GM12874 (cell line): ENCODE data around the gene ARHGAP4.

ENCODE experiments used
- TF ChIP-seq, protein P1 (sequence below): IDR thresholded peaks from 2 replicates; pipeline ENCODE4 v1.5.1; 2011; ENCODE audit warnings: low read depth, mild to moderate bottlenecking, control low read depth, low read length, moderate library complexity; ENCODE audit not compliant: insufficient read depth

The ARHGAP4 gene

DNA sequence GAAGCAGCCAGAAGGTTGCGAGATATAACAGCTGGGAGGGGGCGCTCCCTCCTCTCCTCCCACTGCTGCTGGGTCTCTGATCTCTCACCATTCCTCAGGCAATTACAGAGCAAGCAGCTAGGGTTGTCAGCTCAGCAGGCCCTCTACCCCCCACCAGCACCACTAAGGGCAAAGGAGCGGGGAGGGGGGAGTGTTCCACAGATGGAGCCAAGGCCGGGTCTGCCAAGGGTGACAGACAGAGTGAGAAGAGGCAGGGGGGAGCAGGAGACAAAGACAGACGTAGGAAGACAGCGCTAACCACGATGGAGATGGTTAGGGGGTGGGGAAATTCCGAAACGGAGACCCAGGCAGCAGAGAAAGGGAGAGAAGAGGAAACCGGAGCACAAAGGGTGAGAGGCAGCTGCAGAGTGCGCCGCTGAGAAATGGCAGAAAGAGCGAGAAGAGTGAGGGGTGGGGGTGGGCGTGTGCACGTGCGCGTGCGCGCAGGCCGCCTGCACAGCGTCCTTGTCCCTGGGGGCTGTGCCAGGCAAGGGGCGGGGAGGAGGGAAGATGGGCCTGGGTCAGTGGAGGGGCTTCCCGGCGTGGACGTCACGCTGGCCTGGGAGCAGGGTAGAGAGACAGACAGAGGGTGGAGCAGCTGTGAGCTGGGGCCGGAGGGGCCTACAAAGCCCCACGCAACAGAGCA lies 47.0 kb downstream of the ARHGAP4 start:
- TF ChIP-seq, protein P1, sequence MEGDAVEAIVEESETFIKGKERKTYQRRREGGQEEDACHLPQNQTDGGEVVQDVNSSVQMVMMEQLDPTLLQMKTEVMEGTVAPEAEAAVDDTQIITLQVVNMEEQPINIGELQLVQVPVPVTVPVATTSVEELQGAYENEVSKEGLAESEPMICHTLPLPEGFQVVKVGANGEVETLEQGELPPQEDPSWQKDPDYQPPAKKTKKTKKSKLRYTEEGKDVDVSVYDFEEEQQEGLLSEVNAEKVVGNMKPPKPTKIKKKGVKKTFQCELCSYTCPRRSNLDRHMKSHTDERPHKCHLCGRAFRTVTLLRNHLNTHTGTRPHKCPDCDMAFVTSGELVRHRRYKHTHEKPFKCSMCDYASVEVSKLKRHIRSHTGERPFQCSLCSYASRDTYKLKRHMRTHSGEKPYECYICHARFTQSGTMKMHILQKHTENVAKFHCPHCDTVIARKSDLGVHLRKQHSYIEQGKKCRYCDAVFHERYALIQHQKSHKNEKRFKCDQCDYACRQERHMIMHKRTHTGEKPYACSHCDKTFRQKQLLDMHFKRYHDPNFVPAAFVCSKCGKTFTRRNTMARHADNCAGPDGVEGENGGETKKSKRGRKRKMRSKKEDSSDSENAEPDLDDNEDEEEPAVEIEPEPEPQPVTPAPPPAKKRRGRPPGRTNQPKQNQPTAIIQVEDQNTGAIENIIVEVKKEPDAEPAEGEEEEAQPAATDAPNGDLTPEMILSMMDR = no peak

DNA sequence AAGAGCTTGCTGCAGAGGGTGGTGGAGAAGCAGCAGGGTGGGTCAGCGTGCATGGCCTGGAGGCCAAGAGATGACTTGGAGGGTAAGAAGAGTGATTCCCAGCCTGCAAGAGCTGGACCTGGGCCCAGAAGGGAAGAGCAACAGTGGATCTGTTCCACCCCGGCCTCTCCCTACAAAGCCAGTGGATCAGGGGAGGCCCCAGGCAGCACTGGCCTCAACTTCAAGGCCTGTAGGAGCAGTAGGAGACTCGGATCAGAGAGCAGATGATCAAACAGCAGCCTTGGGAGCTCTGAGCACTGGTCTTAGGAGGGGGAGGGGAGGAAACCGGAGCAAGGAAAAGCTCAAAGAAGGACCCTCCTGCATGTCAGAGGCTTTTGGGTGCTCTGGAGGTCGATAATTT lies 47.7 kb downstream of the ARHGAP4 start:
- TF ChIP-seq, protein P1 = no peak

DNA sequence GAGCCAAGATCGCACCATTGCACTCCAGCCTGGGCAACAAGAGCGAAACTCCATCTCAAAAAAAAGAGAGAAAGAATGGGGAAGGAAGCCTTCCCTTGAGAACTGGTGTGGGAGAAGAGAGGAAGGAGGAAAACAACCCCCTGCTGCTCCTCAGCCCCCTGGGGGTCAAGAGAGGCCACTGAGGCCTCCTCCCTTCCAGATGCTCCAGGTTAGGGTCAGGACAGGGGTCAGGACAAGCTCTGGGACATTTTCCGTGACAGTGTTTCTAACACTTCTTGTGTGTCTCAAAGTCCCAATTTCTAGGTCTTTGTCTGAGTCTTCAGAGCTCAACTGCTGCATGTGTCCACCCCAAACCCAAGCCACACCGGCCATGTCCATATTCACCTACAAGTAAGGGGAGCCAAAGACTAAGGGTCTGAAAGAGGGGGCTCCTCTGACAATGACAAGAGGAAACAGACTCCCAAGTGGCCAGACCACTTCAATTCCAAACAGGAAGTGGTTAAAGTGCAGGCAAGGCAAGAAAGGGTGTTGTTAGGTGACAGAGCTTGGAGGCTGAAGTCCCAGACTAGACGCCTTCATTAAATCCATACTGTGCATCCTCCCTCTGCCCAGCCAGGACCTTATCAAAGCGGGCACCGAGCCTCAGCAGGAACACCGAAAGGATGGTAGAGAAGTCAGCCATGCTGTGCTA lies 48.3 kb downstream of the ARHGAP4 start:
- TF ChIP-seq, protein P1 = no peak

DNA sequence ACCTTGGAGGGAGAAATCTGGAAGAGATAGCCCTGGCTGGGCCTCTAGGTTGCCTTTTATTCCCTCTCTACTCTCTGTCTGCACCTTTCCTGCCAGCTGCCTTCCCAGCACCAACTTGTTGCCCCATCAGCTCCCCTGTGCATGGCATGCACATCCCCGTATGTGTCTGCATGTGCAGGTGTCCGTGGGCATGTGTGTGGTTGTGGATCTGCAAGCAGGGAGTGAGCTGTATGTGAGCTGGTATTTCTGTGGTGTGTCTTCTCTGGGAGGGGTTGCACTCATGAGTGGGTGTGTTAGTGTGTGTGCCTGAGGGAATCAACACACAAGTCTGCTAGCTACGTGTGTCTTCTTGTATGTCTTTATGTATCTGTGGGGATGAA lies 50.0 kb downstream of the ARHGAP4 start:
- TF ChIP-seq, protein P1 = no peak

DNA sequence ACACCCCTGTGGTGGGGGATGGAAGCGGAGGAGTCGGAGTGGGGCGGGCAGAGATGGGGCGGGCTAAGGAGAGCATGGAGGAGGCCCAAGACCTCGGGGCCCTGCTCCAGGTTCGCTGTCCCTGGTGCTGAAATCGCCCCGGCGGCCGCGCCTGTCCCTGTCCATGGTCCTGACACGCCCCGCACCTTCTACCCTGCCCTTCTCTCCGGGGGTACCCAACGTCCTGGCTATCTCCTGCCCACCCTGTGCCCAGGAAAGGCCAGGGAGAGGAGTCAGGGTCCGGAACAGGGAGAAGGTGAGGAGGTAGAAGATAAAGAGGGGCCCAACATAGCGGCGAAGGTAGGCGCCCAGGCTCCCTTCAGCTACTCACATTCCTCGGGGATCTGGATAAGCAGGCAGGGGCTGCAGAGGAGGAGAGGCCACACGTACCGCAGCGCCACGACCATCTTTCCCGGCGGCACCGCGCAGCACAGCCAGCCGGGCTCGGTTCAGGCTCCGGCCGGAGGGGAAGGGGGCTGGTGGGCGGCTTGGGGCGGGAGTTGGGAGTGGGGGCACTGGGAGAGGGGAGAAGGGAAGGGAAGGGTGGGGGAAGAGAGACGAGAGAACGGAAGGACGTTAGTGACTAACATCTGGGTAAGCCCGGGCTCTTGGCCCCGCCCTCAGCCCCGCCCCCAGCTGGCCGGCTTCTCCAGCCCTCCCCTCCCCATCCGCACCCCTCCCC lies 50.5 kb downstream of the ARHGAP4 start:
- TF ChIP-seq, protein P1 = no peak

DNA sequence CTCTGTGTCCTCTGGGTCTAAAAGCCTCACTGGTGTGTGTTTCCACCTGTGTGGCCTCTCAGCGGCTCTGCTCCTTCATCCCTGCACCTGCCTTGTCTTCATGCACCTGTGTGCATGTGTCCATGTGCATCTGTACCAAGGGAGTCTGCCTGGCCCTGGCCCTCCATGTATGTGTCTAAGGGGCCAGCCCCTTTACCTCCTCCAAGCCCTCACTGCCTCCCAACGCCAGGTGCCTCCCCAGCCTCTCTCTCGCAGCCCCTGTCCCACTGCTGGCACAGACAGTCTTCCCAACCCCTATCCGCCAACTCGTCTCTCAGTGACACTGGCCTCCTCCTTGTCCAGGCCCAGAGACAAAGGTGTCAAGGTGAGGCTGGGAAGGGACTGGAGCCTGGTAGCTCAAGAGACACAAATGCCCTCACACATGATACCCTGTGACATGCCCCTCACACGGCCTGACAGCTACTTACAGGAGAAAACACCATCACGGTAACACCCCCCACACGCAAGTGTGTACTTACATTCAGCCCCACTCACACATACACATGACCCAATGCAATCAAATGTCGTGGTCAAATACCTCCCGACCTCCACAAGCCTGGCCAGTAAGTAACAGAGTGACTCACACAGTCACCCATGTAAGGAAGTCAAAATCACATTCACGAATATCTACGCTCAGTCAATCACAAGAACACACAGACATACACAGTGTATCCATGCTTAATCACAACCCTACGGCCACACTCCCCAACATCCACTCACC lies 51.5 kb downstream of the ARHGAP4 start:
- TF ChIP-seq, protein P1 = no peak

DNA sequence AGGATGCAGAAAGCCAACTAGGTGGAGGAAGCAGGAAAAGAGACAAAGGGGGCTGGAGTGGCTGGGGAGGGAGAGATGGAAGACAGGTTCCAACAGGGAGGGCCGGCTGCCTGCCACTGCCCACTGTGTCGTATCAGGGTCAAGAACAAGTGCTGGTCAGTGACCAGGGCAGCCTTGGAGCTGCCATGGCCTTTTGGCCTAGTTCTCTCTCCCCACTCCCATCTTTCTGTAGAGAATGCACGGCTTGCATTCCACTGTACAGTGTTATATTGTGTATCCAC lies 52.0 kb downstream of the ARHGAP4 start:
- TF ChIP-seq, protein P1 = no peak
